H1 (cell line): ENCODE measurements around the gene TRAF3IP1. TPM values are rescaled to one million over a fixed set of nuclear protein-coding genes. Genes with fewer than 3 reads are reported as not detected.

Experiments used
- CTCF ChIA-PET: fragments of 300-600 bp; sonication (Branson Sonifier 250); formaldehyde crosslinking; loops from one replicate; lab custom pipeline; 2021; ENCODE audit not compliant: partially characterized antibody; lab: Charles Lee
- POLR2A ChIA-PET: fragments of 300-600 bp; sonication (Branson Sonifier 250); formaldehyde crosslinking; loops from one replicate; lab custom pipeline; 2021; ENCODE audit warnings: inconsistent platforms; ENCODE audit not compliant: partially characterized antibody; lab: Charles Lee
- DNase-seq, 2 experiments: peaks; one replicate each; pipeline versions ENCODE4 v3.0.0 to v3.0.0-alpha.2; 2010 to 2022; ENCODE audit warnings: low spot score in 2 of 2, low read depth in 1 of 2, mixed read lengths in 1 of 2
- FAIRE-seq: peaks from 2 replicates; lab custom pipeline; 2011; peaks lifted over from hg19 to GRCh38; lab: Jason Lieb, UNC
- H2AFZ ChIP-seq: 2 replicates; pipeline ENCODE4 v1.8.1; 2012; ENCODE audit warnings: low read length, inconsistent platforms
- H2AK5ac ChIP-seq: 2 replicates; pipeline ENCODE4 v1.6.1; 2013; ENCODE audit warnings: low read depth, low read length
- H2BK120ac ChIP-seq: replicated peaks from 2 replicates; pipeline ENCODE3; 2013; ENCODE audit warnings: low read depth, low read length, inconsistent platforms
- H2BK12ac ChIP-seq: 2 replicates; pipeline ENCODE4 v1.6.1; 2013; ENCODE audit warnings: low read depth, low read length
- H2BK15ac ChIP-seq: 2 replicates; pipeline ENCODE4 v1.6.1; 2013; ENCODE audit warnings: low read length
- H2BK20ac ChIP-seq: 2 replicates; pipeline ENCODE4 v1.6.1; 2013; ENCODE audit warnings: low read length
- H2BK5ac ChIP-seq: 2 replicates; pipeline ENCODE4 v1.6.1; 2013; ENCODE audit warnings: low read depth, low read length
- H3K14ac ChIP-seq: 2 replicates; pipeline ENCODE4 v1.6.1; 2013; ENCODE audit warnings: inconsistent platforms; ENCODE audit not compliant: insufficient read length
- H3K18ac ChIP-seq: 2 replicates; pipeline ENCODE4 v1.6.1; 2013; ENCODE audit warnings: low read length; ENCODE audit errors: extremely low read depth
- H3K23ac ChIP-seq: 2 replicates; pipeline ENCODE4 v1.6.1; 2013; ENCODE audit warnings: inconsistent platforms; ENCODE audit not compliant: insufficient read length
- H3K23me2 ChIP-seq: 2 replicates; pipeline ENCODE4 v1.6.1; 2013; ENCODE audit warnings: low read depth, low read length
- H3K27ac ChIP-seq: 2 replicates; pipeline ENCODE4 v1.6.1; 2011; ENCODE audit warnings: low read depth, low read length, inconsistent platforms
- H3K27me3 ChIP-seq, 4 experiments: replicated peaks in 1 of 4; 1 replicate in 1 of 4; 2 replicates in 3 of 4; pipeline versions ENCODE4 v1.6.1 to v1.8.1; 2011 to 2013; ENCODE audit warnings: low read length in 3 of 4, mild to moderate bottlenecking in 3 of 4, inconsistent platforms in 2 of 4, mixed read lengths in 2 of 4, moderate library complexity in 1 of 4; ENCODE audit not compliant: control insufficient read depth in 3 of 4, insufficient read depth in 3 of 4; ENCODE audit errors: extremely low read depth in 1 of 4
- H3K36me3 ChIP-seq, 4 experiments: 2 replicates each; pipeline versions ENCODE4 v1.6.1 to v1.8.1; 2011 to 2013; ENCODE audit warnings: mild to moderate bottlenecking in 4 of 4, low read length in 3 of 4, moderate library complexity in 2 of 4, control low read depth in 1 of 4, inconsistent platforms in 1 of 4; ENCODE audit not compliant: insufficient read depth in 4 of 4, control insufficient read depth in 2 of 4
- H3K4ac ChIP-seq: replicated peaks from 2 replicates; pipeline ENCODE3; 2013; ENCODE audit warnings: low read length, low read depth, mixed read lengths, inconsistent platforms; ENCODE audit not compliant: insufficient read length
- H3K4me1 ChIP-seq, 4 experiments: replicated peaks in 1 of 4; 1 replicate in 1 of 4; 2 replicates in 3 of 4; pipeline versions ENCODE4 v1.6.1 to v1.8.1; 2011 to 2013; ENCODE audit warnings: low read length in 3 of 4, inconsistent platforms in 2 of 4, mixed read lengths in 1 of 4; ENCODE audit not compliant: insufficient read depth in 4 of 4, control insufficient read depth in 3 of 4
- H3K4me2 ChIP-seq, 2 experiments: 2 replicates each; pipeline versions ENCODE4 v1.6.1 to v1.8.1; 2011 to 2013; ENCODE audit warnings: low read depth in 2 of 2, low read length in 2 of 2, control low read depth in 1 of 2, inconsistent platforms in 1 of 2, mild to moderate bottlenecking in 1 of 2; ENCODE audit not compliant: insufficient read depth in 1 of 2
- H3K4me3 ChIP-seq, 4 experiments: fragments of 200-600, 300-600 bp in 1 of 4; sonication (generic), shearing (Covaris generic), sonication (Bioruptor Twin) in 1 of 4; 2 replicates each; pipeline versions ENCODE4 v1.5.1 to v1.8.1; 2011 to 2016; ENCODE audit warnings: low read length in 4 of 4, low read depth in 3 of 4, control low read depth in 2 of 4, inconsistent platforms in 2 of 4, mild to moderate bottlenecking in 2 of 4, mixed read lengths in 1 of 4, moderate library complexity in 1 of 4; ENCODE audit not compliant: insufficient read depth in 2 of 4; ENCODE audit errors: extremely low read depth in 1 of 4
- H3K56ac ChIP-seq: replicated peaks from 2 replicates; pipeline ENCODE3; 2013; ENCODE audit warnings: low read depth, mild to moderate bottlenecking, mixed read lengths, low read length, inconsistent platforms; ENCODE audit not compliant: insufficient read length
- H3K79me1 ChIP-seq: 2 replicates; pipeline ENCODE4 v1.6.1; 2013; ENCODE audit warnings: low read depth, low read length, control low read depth
- H3K79me2 ChIP-seq, 2 experiments: 2 replicates each; pipeline versions ENCODE4 v1.6.1 to v1.8.1; 2012 to 2013; ENCODE audit warnings: low read length in 2 of 2, mild to moderate bottlenecking in 2 of 2, inconsistent platforms in 1 of 2; ENCODE audit not compliant: insufficient read depth in 2 of 2, control insufficient read depth in 1 of 2
- H3K9ac ChIP-seq, 4 experiments: replicated peaks in 1 of 4; 1 replicate in 1 of 4; 2 replicates in 3 of 4; pipeline versions ENCODE4 v1.6.1 to v1.8.1; 2011 to 2013; ENCODE audit warnings: low read depth in 3 of 4, low read length in 3 of 4, control low read depth in 2 of 4, mild to moderate bottlenecking in 2 of 4, moderate library complexity in 2 of 4, inconsistent platforms in 1 of 4; ENCODE audit errors: extremely low read depth in 1 of 4
- H3K9me3 ChIP-seq, 2 experiments: 2 replicates each; pipeline versions ENCODE4 v1.6.1 to v1.8.1; 2012 to 2013; ENCODE audit warnings: mild to moderate bottlenecking in 2 of 2, moderate library complexity in 2 of 2, control low read depth in 1 of 2, inconsistent platforms in 1 of 2, low read depth in 1 of 2, low read length in 1 of 2, mixed read lengths in 1 of 2; ENCODE audit not compliant: insufficient read depth in 2 of 2
- H4K20me1 ChIP-seq, 2 experiments: replicated peaks in 1 of 2; 2 replicates each; pipeline versions ENCODE3 to v1.8.1; 2011 to 2013; ENCODE audit warnings: inconsistent platforms in 2 of 2, low read length in 2 of 2, mild to moderate bottlenecking in 1 of 2; ENCODE audit not compliant: insufficient read depth in 2 of 2, control insufficient read depth in 1 of 2
- H4K5ac ChIP-seq: 2 replicates; pipeline ENCODE4 v1.6.1; 2013; ENCODE audit warnings: low read length, low read depth, mixed read lengths, inconsistent platforms; ENCODE audit not compliant: insufficient read length
- H4K8ac ChIP-seq: 2 replicates; pipeline ENCODE4 v1.8.0; 2013; ENCODE audit warnings: mild to moderate bottlenecking, moderate library complexity, low read length, inconsistent platforms; ENCODE audit not compliant: insufficient read depth; ENCODE audit errors: extremely low read depth
- H4K91ac ChIP-seq: replicated peaks from 2 replicates; pipeline ENCODE3; 2013; ENCODE audit warnings: low read length, mixed read lengths, inconsistent platforms; ENCODE audit not compliant: insufficient read length
- GABPA ChIP-seq: IDR thresholded peaks from 2 replicates; pipeline ENCODE4 v1.6.1; 2011; ENCODE audit warnings: mild to moderate bottlenecking, low read length, moderate library complexity, borderline replicate concordance; ENCODE audit not compliant: insufficient read depth
- WGBS, 2 experiments: shearing (Covaris generic) in 1 of 2; methylation state at CpG; one replicate each; pipeline versions ENCODE4 v1.1.6 to v1.1.7; 2013 to 2015; ENCODE audit warnings: low lambda C conversion rate in 2 of 2, mixed read lengths in 2 of 2, inconsistent platforms in 1 of 2, low coverage in 1 of 2, missing lambda C conversion rate in 1 of 2; ENCODE audit not compliant: insufficient replicate concordance in 2 of 2, insufficient coverage in 1 of 2, insufficient read length in 1 of 2; ENCODE audit errors: extremely low coverage in 1 of 2, missing lambda C conversion rate in 1 of 2; 5-methylcytosine and 5-hydroxymethylcytosine counted together
- polyA plus RNA-seq, 7 experiments: library from polyadenylated mRNA; depleted of rRNA in 3 of 7; stranded (reverse) in 5 of 7; unstranded in 2 of 7; fragments of >200 nt in 5 of 7; fragments of 200-250 nt in 2 of 7; gene quantifications; 1 replicate in 5 of 7; 2 replicates in 1 of 7; 4 replicates in 1 of 7; pipeline versions ENCODE4 v1.2.1 to v1.2.3, GENCODE V29; 2011 to 2013; ENCODE audit warnings: missing spikeins in 2 of 7, mixed read lengths in 2 of 7
- total RNA-seq: library from RNA; stranded (reverse); fragmentation: NEBNext Ultra II Directional; extraction: Animal tissue kit (Norgen Biotek cat#: 25700); gene quantifications from 2 replicates; pipeline ENCODE4 v1.2.1, GENCODE V29; 2021

The TRAF3IP1 gene
- total and polyA plus RNA-seq, 2 of the 8 experiments (the other 6 are each of a cell fraction or from before 2014, with no cell fraction given) = 2.3 to 17.5 TPM

DNA sequence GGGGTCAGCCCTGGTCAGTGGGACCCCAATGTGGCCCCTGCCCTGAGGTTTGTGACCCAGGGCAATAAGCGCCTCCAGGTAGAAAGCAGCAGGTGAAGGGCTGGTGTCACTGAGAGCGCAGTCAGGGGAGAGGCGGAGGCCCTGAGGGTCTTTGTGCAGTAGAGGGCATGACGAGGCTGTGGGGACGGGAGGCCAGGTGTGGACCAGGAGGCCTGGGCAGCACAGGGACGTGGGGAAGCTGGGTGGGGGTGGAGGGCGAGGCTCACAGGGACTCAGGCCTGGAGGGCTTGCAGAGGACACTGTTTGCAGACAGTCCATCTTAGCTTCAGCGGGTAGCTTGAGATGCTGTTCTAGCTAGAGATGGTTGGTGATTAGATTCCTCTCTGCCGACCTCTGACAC is 32.0 kb downstream of the TRAF3IP1 start:
- no peak overlapping the region for H4K5ac ChIP-seq
- ChIA-PET POLR2A (no interaction called here), CTCF (interaction anchor here (0.8 to 1.6 kb wide), 3 partner anchors 9 to 89 kb away, joined by 3 to 4 read pairs (median 3); no protein-coding TSS in a partner anchor)
- no peak overlapping the region for H2BK20ac ChIP-seq
- H3K79me1 ChIP-seq = no peaks in the 10 kb centered on the region; the same call in 1 of the 2 replicates
- H2BK12ac ChIP-seq = no peak overlapping the region
- H3K4me2 ChIP-seq = no peak overlapping the region
- FAIRE-seq (no peak), DNase-seq (no peak)
- H3K4me1 ChIP-seq = no peaks in the 10 kb centered on the region
- H3K18ac ChIP-seq = no peak overlapping the region
- H3K27ac ChIP-seq = no peak overlapping the region
- no peaks in the 10 kb centered on the region for H3K79me2 ChIP-seq
- H3K9ac ChIP-seq = no peak overlapping the region
- no peak overlapping the region for H3K4ac ChIP-seq
- H3K4me3 ChIP-seq = no peak overlapping the region
- H3K56ac ChIP-seq = no peak overlapping the region
- H4K8ac ChIP-seq = no peak overlapping the region
- no peaks in the 10 kb centered on the region for H3K9me3 ChIP-seq
- H2BK120ac ChIP-seq = no peak overlapping the region
- H2AFZ ChIP-seq = no peak overlapping the region
- no peak overlapping the region for H4K91ac ChIP-seq
- 88% methylated on average over 9 of the region's 9 CpGs; no CpG with 5 or more reads in 1 of the 2 experiments for WGBS, 2 experiments
- H2BK15ac ChIP-seq = no peak overlapping the region
- no peaks in the 10 kb centered on the region for H3K27me3 ChIP-seq
- no peak overlapping the region for H3K23ac ChIP-seq
- H3K14ac ChIP-seq = no peak overlapping the region
- peaks cover 0 to 3% of the 10 kb centered on the region in 2 experiments for H4K20me1 ChIP-seq
- no peaks in the 10 kb centered on the region for H3K23me2 ChIP-seq
- no peak overlapping the region for H2AK5ac ChIP-seq
- H3K36me3 ChIP-seq = peaks cover 0 to 6% (median 2%) of the 10 kb centered on the region in 4 experiments; a peak in 1 of 8 replicates
- no peak overlapping the region; the same call in 1 of the 2 replicates for H2BK5ac ChIP-seq
- TF ChIP-seq GABPA = no peak
